K562 (cell line): Measurements from ENCODE around the gene PUSL1. TPM values are rescaled to one million over a fixed set of nuclear protein-coding genes. Genes with fewer than 3 reads are reported as not detected.

Experiments
- BCL6 ChIP-seq: fragments of 250-450 bp; sonication (Bioruptor Pico); IDR thresholded peaks from 2 replicates; pipeline ENCODE4 v1.4.0; 2020
- CREB1 ChIP-seq, 2 experiments: sonication (generic) in 1 of 2; formaldehyde crosslinking in 1 of 2; IDR thresholded peaks; 2 replicates each; pipeline versions ENCODE4 v1.6.1 to v1.8.0; 2012 to 2022; ENCODE audit warnings: inconsistent platforms in 1 of 2, mild to moderate bottlenecking in 1 of 2, missing genetic modification reagents in 1 of 2, moderate library complexity in 1 of 2
- CTBP1 ChIP-seq: fragments of 450-650 bp; IDR thresholded peaks from 2 replicates; pipeline ENCODE4 v1.6.1; 2016; ENCODE audit warnings: borderline replicate concordance
- ELF2 ChIP-seq: fragments of 250-450 bp; sonication (Bioruptor Pico); IDR thresholded peaks from 2 replicates; pipeline ENCODE4 v1.5.0; 2021; ENCODE audit warnings: mild to moderate bottlenecking
- ELK1 ChIP-seq: sonication (generic); formaldehyde crosslinking; IDR thresholded peaks from 2 replicates; pipeline ENCODE4 v1.8.1; 2022; ENCODE audit warnings: missing genetic modification reagents
- EZH2 ChIP-seq: IDR thresholded peaks from 2 replicates; pipeline ENCODE4 v1.6.1; 2012; ENCODE audit warnings: low read depth, mild to moderate bottlenecking, inconsistent platforms, low read length, borderline replicate concordance
- FOS ChIP-seq: IDR thresholded peaks from 3 replicates; pipeline ENCODE4 v1.6.1; 2011; ENCODE audit not compliant: insufficient read length; ENCODE audit errors: extremely low read depth
- FOXK1 ChIP-seq: sonication (generic); formaldehyde crosslinking; IDR thresholded peaks from 2 replicates; pipeline ENCODE4 v1.8.0; 2022; ENCODE audit warnings: missing genetic modification reagents, mild to moderate bottlenecking, borderline replicate concordance
- GABPA ChIP-seq: fragments of 200-800 bp; sonication (Bioruptor generic); conservative IDR thresholded peaks from 2 replicates; pipeline ENCODE4 v1.6.1; 2016; ENCODE audit warnings: low read depth, missing genetic modification characterization, missing compliant biosample characterization
- GTF2B ChIP-seq: IDR thresholded peaks from 2 replicates; pipeline ENCODE4 v1.6.1; 2011; ENCODE audit not compliant: insufficient read length; ENCODE audit errors: extremely low read depth
- HLTF ChIP-seq: fragments of 450-650 bp; IDR thresholded peaks from 2 replicates; pipeline ENCODE4 v1.6.1; 2016
- KHSRP ChIP-seq: fragments of 450-650 bp; IDR thresholded peaks from 2 replicates; pipeline ENCODE4 v1.6.1; 2017
- KLF13 ChIP-seq: fragments of 450-650 bp; IDR thresholded peaks from 2 replicates; pipeline ENCODE4 v1.6.1; 2016; ENCODE audit warnings: missing genetic modification characterization, low read depth, mild to moderate bottlenecking, missing compliant biosample characterization, moderate library complexity, borderline replicate concordance
- MAZ ChIP-seq, 2 experiments: fragments of 450-650 bp in 1 of 2; sonication (generic) in 1 of 2; formaldehyde crosslinking; IDR thresholded peaks in 1 of 2; conservative IDR thresholded peaks in 1 of 2; 2 replicates each; pipeline versions ENCODE4 v1.4.0 to v1.5.0; 2020; ENCODE audit warnings: mild to moderate bottlenecking in 1 of 2, missing genetic modification reagents in 1 of 2
- MEF2A ChIP-seq: IDR thresholded peaks from 2 replicates; pipeline ENCODE4 v1.6.1; 2011; ENCODE audit warnings: low read depth, mild to moderate bottlenecking, low read length, moderate library complexity; ENCODE audit not compliant: control insufficient read depth
- MYBL2 ChIP-seq, 2 experiments: fragments of 450-650 bp in 1 of 2; sonication (generic) in 1 of 2; formaldehyde crosslinking in 1 of 2; IDR thresholded peaks; 2 replicates each; pipeline versions ENCODE4 v1.6.1 to v1.8.1; 2017 to 2022; ENCODE audit warnings: borderline replicate concordance in 1 of 2, inconsistent platforms in 1 of 2, low read depth in 1 of 2, mild to moderate bottlenecking in 1 of 2, missing genetic modification reagents in 1 of 2, moderate library complexity in 1 of 2
- NFIX ChIP-seq: fragments of 250-450 bp; sonication (Bioruptor Pico); IDR thresholded peaks from 2 replicates; pipeline ENCODE4 v1.4.0; 2020; ENCODE audit warnings: low read depth, mild to moderate bottlenecking, moderate library complexity
- NFXL1 ChIP-seq: fragments of 450-650 bp; formaldehyde crosslinking; IDR thresholded peaks from 2 replicates; pipeline ENCODE4 v1.4.0; 2021; ENCODE audit warnings: mild to moderate bottlenecking
- PCBP1 ChIP-seq: fragments of 200-400 bp; formaldehyde crosslinking; IDR thresholded peaks from 2 replicates; pipeline ENCODE4 v1.6.1; 2018; ENCODE audit warnings: mild to moderate bottlenecking, low read depth, low read length; ENCODE audit not compliant: poor library complexity, severe bottlenecking
- RNF2 ChIP-seq: sonication (generic); IDR thresholded peaks from 2 replicates; pipeline ENCODE4 v1.6.1; 2016
- TAF1 ChIP-seq: IDR thresholded peaks from 2 replicates; pipeline ENCODE4 v1.6.1; 2011; ENCODE audit warnings: mild to moderate bottlenecking, low read length, moderate library complexity; ENCODE audit not compliant: insufficient read depth, control insufficient read depth, severe bottlenecking; ENCODE audit errors: extremely low read depth
- TAF7 ChIP-seq: fragments of 450-650 bp; IDR thresholded peaks from 2 replicates; pipeline ENCODE4 v1.6.1; 2016; ENCODE audit warnings: missing genetic modification characterization, missing compliant biosample characterization
- TAF9B ChIP-seq: fragments of 450-650 bp; IDR thresholded peaks from 2 replicates; pipeline ENCODE4 v1.6.1; 2018; ENCODE audit warnings: mild to moderate bottlenecking; ENCODE audit not compliant: partially characterized antibody
- XRCC5 ChIP-seq: fragments of 200-400 bp; formaldehyde crosslinking; IDR thresholded peaks from 2 replicates; pipeline ENCODE4 v1.6.1; 2017; ENCODE audit warnings: low read depth, mild to moderate bottlenecking, low read length
- ZNF24 ChIP-seq: fragments of 450-650 bp; IDR thresholded peaks from 2 replicates; pipeline ENCODE4 v1.6.1; 2016
- ZNF41 ChIP-seq: fragments of 250-450 bp; sonication (Bioruptor Pico); conservative IDR thresholded peaks from 2 replicates; pipeline ENCODE4 v1.4.0; 2020; ENCODE audit warnings: mild to moderate bottlenecking
- ZNF444 ChIP-seq: fragments of 250-450 bp; sonication (Bioruptor Pico); IDR thresholded peaks from 2 replicates; pipeline ENCODE4 v1.4.0; 2020; ENCODE audit warnings: mild to moderate bottlenecking, moderate library complexity
- ZNF57 ChIP-seq: fragments of 450-650 bp; formaldehyde crosslinking; IDR thresholded peaks from 2 replicates; pipeline ENCODE4 v1.4.0; 2020; ENCODE audit warnings: mild to moderate bottlenecking, moderate library complexity
- ZNF717 ChIP-seq: fragments of 250-450 bp; sonication (Bioruptor Pico); IDR thresholded peaks from 2 replicates; pipeline ENCODE4 v1.5.0; 2021
- ZNF75A ChIP-seq: fragments of 450-650 bp; formaldehyde crosslinking; IDR thresholded peaks from 2 replicates; pipeline ENCODE4 v1.4.0; 2020; ENCODE audit warnings: mild to moderate bottlenecking
- polyA plus RNA-seq, 8 experiments: library from polyadenylated mRNA; depleted of rRNA in 4 of 8; stranded (reverse) in 5 of 8; unstranded in 3 of 8; fragments of >200 nt; fragmentation: Nextera tagmentation in 2 of 8; fragmentation: Illumina TruSeq in 1 of 8; extraction: Ambion mirVana in 2 of 8; extraction: Trizol in 1 of 8; gene quantifications; 2 replicates each; pipeline versions ENCODE4 v1.2.1 to v1.2.3, GENCODE V29; 2011 to 2014; ENCODE audit warnings: inconsistent platforms in 1 of 8, missing spikeins in 1 of 8
- total RNA-seq, 7 experiments: library from RNA; depleted of rRNA in 6 of 7; stranded (reverse); fragments of >200 nt in 6 of 7; fragmentation: Illumina TruSeq in 2 of 7; extraction: Trizol in 2 of 7; gene quantifications; 2 replicates each; pipeline versions ENCODE4 v1.2.1 to v1.2.3, GENCODE V29; 2011 to 2021; ENCODE audit warnings: low replicate concordance in 1 of 7

PUSL1 gene
- total and polyA plus RNA-seq, 9 of the 15 experiments (the other 6 are each of a cell fraction or from before 2014, with no cell fraction given) = 0.62 to 86.9 (median 13.6) TPM

GRCh38 chr1:1305300-1306069 lies 2.9 kb upstream of the PUSL1 start (continued):
- TF ChIP-seq KHSRP = no peak
- 0 out of 2 replicates have a peak, but pooled peaks have one; percentile 5 for TF ChIP-seq GABPA
- no peak for TF ChIP-seq PCBP1
- no peak for TF ChIP-seq TAF9B
- no peak for TF ChIP-seq MYBL2 (IDR thresholded peaks at IDR 0.05; ENCODE audit: low read depth)
- TF ChIP-seq MYBL2 (CRISPR knock-in tag; IDR thresholded peaks at IDR 0.05; ENCODE audit: borderline replicate concordance) = no peak
- peak; percentile 11; the same call in 1 of the 2 replicates for TF ChIP-seq CTBP1
- no peak for TF ChIP-seq ZNF717 (CRISPR knock-in tag)
- TF ChIP-seq CREB1 (IDR thresholded peaks at IDR 0.05) = no peak; the same call in 1 of the 2 replicates
- no peak for TF ChIP-seq CREB1 (CRISPR knock-in tag; IDR thresholded peaks at IDR 0.05)
- TF ChIP-seq TAF1 = peak; percentile 13
- TF ChIP-seq ZNF444 (CRISPR knock-in tag) = no peak
- TF ChIP-seq ZNF75A (CRISPR knock-in tag) = no peak
- no peak for TF ChIP-seq ZNF41 (CRISPR knock-in tag)
- TF ChIP-seq MAZ (CRISPR knock-in tag; conservative IDR thresholded peaks at IDR 0.05 in 1 of 2, IDR thresholded peaks at IDR 0.05 in 1 of 2) = peak in 1 of 2 experiments; percentile 64; a peak in 3 of 4 replicates
- TF ChIP-seq MEF2A = no peak
- TF ChIP-seq BCL6 (CRISPR knock-in tag) = no peak
- TF ChIP-seq XRCC5 = no peak
- no peak for TF ChIP-seq TAF7 (tag)
- no peak for TF ChIP-seq NFIX (CRISPR knock-in tag)
- no peak for TF ChIP-seq ELF2
- TF ChIP-seq NFXL1 (CRISPR knock-in tag) = no peak
- no peak for TF ChIP-seq ZNF57
- no peak for TF ChIP-seq FOS
- TF ChIP-seq KLF13 (tag) = no peak
- TF ChIP-seq ZNF24 = no peak
- TF ChIP-seq RNF2 = no peak
- TF ChIP-seq HLTF = no peak
- TF ChIP-seq GTF2B = no peak
- no peak for TF ChIP-seq FOXK1
- TF ChIP-seq EZH2 = no peak
- no peak for TF ChIP-seq ELK1 (CRISPR knock-in tag)
